Measurements from ENCODE around the gene RPS5.
"Not testable (repeated sequence)": the region's sequence is repeated elsewhere in the genome, so short reads cannot be mapped to it uniquely, and the experiment has no call there.

RPS5 gene

DNA sequence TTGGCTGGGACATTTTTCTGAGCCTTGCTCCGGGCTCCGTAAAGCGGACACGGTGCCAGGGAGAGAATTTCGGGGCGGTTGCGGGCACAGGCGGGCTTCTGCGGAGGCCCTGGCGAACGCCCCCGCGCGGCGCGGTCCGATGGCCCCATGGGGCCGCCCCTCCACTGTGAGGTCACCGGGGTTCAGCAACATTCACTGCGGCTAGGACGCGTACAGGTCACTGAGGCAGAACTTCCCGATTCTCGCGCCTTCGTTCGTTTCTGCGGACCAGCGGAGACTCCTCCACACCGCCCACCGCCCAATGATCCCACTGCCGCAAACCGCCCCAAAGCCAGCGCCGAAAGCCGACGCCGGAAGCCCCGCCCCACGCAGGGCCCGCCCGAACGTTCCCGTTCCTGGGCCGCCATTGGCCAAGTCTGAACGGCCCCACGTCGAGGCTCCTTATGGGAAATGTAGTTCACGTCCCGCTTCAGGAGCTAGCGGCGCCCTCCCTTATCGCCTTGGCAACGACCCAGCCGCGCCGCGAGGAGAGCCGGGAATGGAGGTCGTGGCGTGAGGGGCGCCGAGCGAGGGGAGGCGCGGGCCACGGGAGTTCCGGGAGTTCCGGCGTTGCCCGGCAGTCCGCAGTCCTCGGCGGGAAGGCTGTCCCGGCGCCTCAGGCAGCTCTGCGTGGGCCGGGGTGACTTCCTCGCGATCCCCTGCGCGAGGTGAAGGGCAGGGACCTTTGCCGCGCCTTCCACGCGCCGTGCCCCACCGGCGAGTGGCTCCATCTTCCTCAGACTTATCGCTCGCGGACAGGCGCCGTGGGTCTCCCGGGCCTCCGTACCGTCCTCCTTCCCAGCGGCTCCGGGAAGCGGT lies 21.3 kb downstream of the RPS5 start, which contains the start of gene ZNF584:
ZNF584 (plus strand) TSS at position 498 of the 858 bp plus-strand sequence. CDS start 499 bp downstream, outside the sequence.
- DNase-seq = peak; percentile 94

DNA sequence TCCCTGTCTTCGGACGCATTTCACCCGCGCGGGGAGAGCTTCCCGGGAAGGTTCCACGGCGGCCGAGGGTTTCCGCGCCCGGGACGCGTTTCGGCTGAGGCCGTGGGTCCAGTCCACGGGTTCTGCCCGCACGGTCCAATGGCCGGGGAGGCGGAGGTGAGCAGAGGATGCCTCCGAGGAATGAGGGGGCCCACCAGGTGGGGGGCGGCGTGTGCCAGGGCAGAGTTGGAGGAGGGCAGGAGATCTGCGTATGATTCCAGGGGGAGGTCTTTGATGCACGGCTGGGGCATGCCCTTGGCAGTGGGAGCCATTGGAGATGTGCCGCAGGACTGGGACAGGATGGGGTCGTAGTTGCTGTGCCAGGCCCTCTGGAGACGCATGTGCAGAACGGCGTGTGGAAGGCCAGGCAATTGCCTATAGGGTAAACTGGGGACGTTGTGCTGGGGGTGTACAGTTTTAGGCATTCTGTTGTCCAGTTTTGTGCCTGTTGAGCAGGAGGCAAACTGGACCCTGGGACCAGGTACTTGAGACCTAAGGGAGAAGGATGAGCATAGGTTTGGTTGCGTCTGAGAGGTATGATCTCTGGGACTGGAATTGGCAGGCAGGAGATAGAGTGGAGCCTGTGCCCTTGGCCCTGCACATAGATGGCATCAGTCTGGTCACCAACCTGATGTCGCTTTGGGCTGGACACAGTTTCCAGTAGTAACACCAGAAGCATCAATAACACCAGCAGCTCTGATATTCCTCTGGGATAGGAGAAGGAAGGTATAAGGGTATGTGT lies 22.1 kb downstream of the RPS5 start:
- no peak for DNase-seq

DNA sequence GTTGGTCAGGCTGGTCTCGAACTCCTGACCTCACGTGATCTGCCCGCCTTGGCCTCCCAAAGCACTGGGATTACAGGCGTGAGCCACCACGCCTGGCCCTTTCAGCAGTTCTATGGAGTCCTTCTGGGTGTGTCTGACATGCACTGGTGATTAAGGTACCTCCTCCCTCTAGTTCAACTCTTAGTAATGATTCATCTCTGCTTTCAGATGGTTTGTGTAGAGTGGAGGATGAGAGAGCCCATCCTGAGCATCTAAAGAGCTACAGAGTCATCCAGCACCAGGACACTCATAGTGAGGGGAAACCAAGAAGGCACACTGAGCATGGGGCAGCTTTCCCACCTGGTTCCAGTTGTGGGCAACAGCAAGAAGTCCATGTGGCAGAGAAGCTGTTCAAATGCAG lies 29.5 kb downstream of the RPS5 start:
- DNase-seq = no peak

DNA sequence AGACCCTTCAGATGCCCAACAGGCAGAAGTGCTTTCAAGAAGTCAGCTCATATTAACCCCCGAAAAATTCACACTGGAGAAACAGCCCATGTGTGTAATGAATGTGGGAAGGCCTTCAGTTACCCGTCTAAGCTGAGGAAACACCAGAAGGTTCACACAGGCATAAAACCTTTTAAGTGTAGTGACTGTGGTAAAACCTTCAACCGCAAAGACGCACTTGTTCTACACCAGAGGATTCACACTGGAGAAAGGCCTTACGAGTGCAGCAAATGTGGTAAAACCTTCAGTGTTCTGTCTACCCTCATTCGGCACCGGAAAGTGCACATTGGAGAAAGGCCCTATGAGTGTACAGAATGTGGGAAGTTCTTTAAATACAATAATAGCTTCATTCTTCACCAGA lies 30.0 kb downstream of the RPS5 start:
- DNase-seq = no peak

DNA sequence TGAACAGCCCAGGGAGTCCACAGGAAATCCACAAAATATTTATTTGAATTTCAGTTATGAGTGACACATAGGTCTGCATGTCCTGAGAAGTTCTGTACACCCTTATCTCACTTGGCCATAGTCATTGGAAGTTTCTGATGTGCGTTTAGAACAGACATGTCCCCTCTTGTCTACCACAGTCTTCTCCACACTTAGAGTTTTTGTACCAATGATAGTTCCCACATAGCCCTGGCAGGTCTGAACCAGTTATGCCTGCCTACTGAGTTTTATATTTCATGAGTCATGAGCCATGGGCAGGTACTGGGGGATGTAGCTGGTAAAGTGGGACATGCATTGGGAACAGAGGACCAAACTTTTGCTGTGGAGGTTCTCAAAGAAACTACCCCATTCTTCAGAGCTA lies 41.5 kb downstream of the RPS5 start:
- no peak for DNase-seq

DNA sequence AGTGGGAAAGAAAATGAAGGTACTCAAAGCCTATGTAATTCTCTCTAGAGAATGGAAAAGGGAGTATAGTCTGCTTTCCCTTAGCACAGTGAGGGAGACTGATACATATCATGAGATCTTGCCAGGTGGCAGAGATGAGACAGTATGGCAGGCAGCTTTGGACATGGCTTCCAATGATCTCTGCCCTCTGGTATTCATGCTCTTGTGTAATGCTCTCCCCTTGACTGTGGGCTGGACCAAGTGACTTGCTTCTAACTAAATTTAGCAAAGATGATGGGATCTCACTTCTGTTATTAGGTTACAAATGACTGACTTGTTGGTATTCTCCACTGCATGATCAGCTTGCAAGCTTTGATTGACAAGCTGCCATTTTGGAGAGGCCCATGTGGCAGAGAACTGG lies 42.7 kb downstream of the RPS5 start:
- no peak for DNase-seq

DNA sequence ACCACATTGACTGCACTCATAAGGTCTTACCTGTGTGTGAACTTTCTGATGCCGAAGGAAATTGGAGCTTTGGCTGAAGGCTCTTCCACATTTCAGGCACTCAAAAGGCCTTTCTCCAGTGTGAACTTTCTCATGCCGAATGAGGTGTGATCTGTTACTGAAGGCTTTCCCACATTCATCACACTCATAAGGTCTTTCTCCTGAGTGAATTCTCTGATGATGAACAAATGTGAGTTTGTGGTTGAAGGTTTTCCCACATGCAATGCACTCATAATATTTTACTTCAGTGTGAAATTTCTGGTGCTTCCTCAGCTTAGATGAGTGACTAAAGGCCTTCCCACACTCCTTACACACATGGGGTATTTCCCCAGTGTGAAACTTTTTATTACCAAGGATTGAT lies 47.1 kb downstream of the RPS5 start:
- DNase-seq = no peak

DNA sequence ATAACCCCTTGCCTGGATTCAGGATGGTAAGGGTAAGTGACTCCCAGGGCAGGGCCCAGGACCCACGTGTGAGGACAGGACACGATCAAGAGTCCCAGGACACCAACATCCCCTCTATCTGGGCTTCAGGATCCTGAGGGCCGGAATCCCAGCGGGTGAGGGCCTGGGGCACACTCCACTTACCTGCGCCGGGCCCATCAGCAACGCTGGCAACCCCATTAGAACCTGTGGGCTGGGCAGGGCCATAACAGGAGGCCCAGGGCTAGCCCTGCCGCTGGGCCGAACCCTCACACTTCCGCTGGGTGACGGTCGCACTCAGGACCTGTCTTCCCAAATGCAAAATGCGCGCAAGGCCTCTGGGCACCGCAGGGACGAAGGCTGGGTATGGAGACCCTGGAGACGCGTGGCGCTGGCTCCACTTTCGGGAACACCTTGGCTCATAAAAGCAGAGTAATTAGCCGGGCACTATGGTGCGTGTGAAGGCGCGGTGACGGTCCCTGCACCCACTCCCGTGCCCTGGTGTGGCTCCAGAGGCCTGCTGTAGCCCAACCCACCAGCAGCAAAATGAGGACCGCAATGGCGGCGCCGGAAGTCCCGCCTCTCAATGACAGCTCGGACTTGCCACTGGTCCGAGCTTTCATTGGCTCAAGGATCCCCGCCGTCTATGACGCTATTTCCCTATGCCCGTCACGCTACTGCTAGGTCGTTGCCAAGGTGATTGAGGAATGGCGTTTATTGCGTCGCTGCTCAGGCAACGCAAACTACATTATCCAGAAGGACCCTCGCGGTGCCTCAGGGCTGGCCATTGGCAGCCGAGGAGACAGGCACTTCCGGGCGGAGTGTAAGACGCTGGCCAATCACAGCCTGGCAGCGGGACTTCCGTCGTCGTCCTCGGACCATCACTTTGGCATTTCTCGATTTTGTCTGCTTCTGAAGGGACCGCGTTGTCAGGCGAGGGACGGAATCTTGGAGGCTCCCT lies 52.8 kb downstream of the RPS5 start, which contains the start of gene ZNF132:
ZNF132 (minus strand) TSS at position 578 of the 979 bp plus-strand sequence; CDS start at position 246, 332 bp downstream.
- no peak for DNase-seq

DNA sequence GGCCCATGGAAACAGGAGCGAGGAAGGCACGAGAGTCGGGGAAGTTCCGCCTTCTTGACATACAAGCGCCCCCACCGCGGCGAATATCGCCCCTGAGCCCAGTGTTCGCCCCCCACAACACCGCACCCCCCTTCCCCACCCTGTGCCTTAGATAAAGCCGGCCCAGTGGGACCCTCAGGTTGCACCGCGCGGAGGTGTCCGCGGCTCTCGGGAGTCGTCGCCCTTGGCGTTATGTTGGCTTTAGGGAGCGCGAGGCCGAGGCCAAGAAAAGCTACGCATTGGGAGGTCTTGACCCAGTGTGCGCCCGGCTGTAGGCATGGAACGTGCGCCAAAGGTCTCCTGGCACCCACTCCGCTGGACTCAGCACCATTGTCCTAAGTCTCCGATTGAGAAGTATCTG lies 53.5 kb downstream of the RPS5 start:
- no peak for DNase-seq

DNA sequence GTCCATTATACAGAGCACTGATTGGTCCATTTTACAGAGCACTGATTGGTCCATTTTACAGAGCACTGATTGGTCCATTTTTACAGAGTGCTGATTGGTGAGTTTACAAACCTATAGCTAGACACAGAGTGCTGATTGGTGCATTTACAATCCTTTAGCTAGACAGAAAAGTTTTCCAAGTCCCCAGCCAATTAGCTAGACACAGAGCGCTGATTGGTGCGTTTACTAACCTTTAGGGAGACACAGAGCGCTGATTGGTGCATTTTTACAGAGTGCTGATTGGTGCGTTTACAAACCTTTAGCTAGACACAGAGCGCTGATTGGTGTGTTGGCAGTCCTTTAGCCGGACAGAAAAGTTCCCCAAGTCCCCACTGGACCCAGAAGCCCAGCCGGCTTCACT lies 55.9 kb downstream of the RPS5 start:
- DNase-seq = not testable (repeated sequence)

Data from NCI-H2107 (cell line).